ENCODE results near the gene FRMD3.

FRMD3 gene

GRCh38 chr9:83270116-83270515 lies 268.1 kb downstream of the FRMD3 start:
- DNase-seq, result no peak

- DNase-seq, result no peak
Observed at GRCh38 chr9:83267741-83268140, 270.5 kb downstream of the FRMD3 start.

- DNase-seq, result no peak
Observed at GRCh38 chr9:83266666-83267496, 271.3 kb downstream of the FRMD3 start.

GRCh38 chr9:83266331-83266665 lies 271.9 kb downstream of the FRMD3 start:
- DNase-seq, result no peak

GRCh38 chr9:83264315-83264714 lies 273.9 kb downstream of the FRMD3 start:
- DNase-seq, result no peak

GRCh38 chr9:83259558-83259957 lies 278.6 kb downstream of the FRMD3 start:
- no peak for DNase-seq

- DNase-seq, result no peak
Observed at GRCh38 chr9:83257937-83258891, 280.0 kb downstream of the FRMD3 start.

- DNase-seq, result no peak
Observed at GRCh38 chr9:83247732-83248131, 290.5 kb downstream of the FRMD3 start.

- no peak for DNase-seq
Observed at GRCh38 chr9:83245979-83246659, 292.1 kb downstream of the FRMD3 start.

GRCh38 chr9:83242066-83242465 lies 296.1 kb downstream of the FRMD3 start:
- DNase-seq, result no peak

GRCh38 chr9:83240671-83241070 lies 297.5 kb downstream of the FRMD3 start:
- no peak for DNase-seq

GRCh38 chr9:83239747-83240146 lies 298.5 kb downstream of the FRMD3 start:
- DNase-seq, result no peak

- no peak for DNase-seq
Observed at GRCh38 chr9:83238871-83239640, 299.1 kb downstream of the FRMD3 start.

GRCh38 chr9:83236029-83236696 lies 302.0 kb downstream of the FRMD3 start:
- no peak for DNase-seq

- DNase-seq, result no peak
Observed at GRCh38 chr9:83235526-83235925, 302.7 kb downstream of the FRMD3 start.

GRCh38 chr9:83234541-83234940 lies 303.7 kb downstream of the FRMD3 start:
- no peak for DNase-seq

GRCh38 chr9:83233647-83234046 lies 304.6 kb downstream of the FRMD3 start:
- no peak for DNase-seq

GRCh38 chr9:83231039-83231438 lies 307.2 kb downstream of the FRMD3 start:
- DNase-seq, result no peak

GRCh38 chr9:83220730-83221129 lies 317.5 kb downstream of the FRMD3 start:
- DNase-seq, result no peak

GRCh38 chr9:83219924-83220438 lies 318.2 kb downstream of the FRMD3 start:
- no peak for DNase-seq

- no peak for DNase-seq
Observed at GRCh38 chr9:83219154-83219923, 318.9 kb downstream of the FRMD3 start.
